Measurements from ENCODE around the gene DGAT2.
"Not testable (repeated sequence)": the region's sequence is repeated elsewhere in the genome, so short reads cannot be mapped to it uniquely, and the experiment has no call there.

Gene DGAT2

DNA sequence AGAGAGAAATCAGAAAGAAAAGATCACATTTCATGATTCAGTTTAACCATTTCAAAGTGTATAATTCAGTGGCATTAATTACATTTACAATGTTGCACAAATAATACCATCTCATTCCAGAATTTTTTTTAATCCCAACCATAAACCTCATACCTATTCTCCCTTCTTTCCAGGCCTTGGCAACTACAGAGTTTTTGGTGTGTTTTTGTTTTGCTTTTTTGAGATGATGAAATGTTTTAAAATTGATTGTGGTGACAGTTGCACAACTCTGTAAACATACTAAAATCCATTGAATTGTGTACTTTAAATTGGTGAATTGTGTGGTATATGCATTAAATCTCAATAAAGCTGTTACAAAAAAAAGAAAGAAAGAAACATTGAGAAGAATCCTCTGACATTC lies 13.6 kb upstream of the DGAT2 start:
- not testable (repeated sequence) for DNase-seq (ENCODE audit: low read depth in 3 of 3, low spot score in 1 of 3)

GRCh38 chr11:75757651-75758050 lies 10.9 kb upstream of the DGAT2 start:
- no peak for DNase-seq (ENCODE audit: low read depth in 3 of 3, low spot score in 1 of 3)

GRCh38 chr11:75759832-75760231 lies 8.7 kb upstream of the DGAT2 start:
- DNase-seq (ENCODE audit: low read depth in 3 of 3, low spot score in 1 of 3): no peak

DNA sequence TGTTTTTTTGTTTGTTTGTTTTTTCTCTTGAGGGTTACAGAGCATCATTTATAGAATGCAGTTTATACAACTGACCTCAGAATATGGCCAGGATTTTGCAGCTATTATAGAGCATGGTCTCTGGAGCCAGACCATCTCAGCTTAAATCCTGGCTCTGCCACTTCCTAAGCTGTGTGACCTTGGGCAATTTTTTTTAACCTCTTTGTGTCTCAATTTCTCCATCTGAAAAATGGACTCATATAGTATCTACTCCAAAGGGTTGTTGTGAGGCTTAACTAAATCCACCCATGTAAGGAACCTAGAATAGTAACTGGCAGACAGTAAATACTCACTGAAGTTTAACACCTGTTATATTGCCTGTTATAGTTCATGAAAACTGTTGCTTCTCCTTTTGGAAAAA lies 8.3 kb upstream of the DGAT2 start:
- no peak for DNase-seq (ENCODE audit: low read depth in 3 of 3, low spot score in 1 of 3)

DNA sequence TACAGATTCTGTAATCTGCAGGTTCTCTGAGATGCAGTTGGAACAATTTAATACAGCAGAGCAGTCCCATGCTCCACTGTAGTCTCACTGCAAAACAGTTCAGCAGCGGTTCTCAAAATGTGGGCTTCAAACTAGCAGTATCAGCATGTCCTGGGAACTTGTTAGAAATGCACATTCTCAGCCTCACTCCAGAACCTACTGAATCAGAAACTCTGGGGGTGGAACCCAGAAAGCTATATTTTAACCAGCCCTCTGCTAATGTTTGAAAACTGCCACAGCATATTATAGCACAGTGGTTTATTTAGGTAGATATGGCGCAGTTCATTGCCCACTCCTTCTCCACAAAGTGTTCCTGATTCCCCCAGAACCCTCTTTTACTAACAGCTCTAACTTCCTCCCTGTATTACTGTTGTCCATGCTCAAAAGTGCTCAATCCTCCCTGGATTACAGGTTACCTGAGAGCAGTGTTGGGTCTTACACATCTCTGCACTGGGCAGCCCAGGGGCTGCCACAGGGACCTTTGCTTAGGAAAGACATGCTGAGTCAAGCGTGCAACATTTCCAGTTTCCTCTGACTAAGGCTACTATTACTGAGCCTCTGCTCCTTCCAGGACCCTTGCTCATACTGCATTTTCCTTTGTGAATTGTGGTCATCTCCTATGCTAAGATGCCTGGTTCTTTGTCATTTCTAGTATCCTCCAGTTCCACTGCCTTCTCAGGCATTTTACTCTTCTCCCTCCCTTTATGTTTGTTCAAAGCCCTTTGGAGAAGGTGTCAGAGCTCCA lies 7.7 kb upstream of the DGAT2 start:
- no peak for DNase-seq (ENCODE audit: low read depth in 3 of 3, low spot score in 1 of 3)

GRCh38 chr11:75762158-75762557 lies 6.4 kb upstream of the DGAT2 start:
- DNase-seq (ENCODE audit: low read depth in 3 of 3, low spot score in 1 of 3): no peak

- no peak for DNase-seq (ENCODE audit: low read depth in 3 of 3, low spot score in 1 of 3)
Observed at GRCh38 chr11:75762885-75763284, 5.7 kb upstream of the DGAT2 start.

DNA sequence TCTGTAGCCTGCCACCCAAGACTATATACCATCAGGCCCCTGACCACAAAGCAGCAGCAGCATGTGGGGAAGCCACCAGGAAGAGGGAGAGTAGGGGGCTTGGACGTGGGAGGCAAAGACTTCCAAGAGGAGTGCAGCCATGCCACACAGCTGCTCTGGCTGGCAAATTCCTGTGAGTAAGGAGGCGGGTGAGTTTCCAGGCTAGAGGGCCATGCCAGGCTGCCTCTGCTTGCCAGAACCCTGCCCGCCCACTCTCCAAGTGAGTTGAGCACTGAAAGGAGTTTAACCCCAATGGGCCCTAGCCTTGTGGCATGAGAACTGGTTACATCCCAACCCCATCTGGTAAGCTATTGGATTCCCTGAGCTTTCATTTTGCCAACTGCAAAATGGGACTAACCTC lies 4.7 kb upstream of the DGAT2 start:
- no peak for DNase-seq (ENCODE audit: low read depth in 3 of 3, low spot score in 1 of 3)

DNA sequence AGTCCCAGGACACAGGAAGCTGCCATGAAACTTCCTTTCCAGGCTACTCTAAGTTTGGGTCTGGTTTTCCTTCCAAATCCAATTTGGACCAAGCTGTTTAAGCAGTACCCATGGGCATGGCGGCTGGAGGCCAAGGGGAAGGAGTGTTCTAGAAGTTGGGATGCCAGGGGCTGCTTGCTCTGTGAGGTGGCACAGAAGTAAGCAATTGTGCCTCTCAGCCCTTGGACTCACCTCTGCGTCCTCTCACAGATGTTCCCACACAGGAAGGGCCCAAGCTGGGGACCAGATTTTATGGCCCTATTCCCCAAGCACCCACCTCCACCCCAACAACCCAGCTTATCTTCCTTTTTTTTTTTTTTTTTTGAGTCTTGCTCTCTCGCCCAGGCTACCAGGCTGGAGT lies 3.5 kb upstream of the DGAT2 start:
- DNase-seq (ENCODE audit: low read depth in 3 of 3, low spot score in 1 of 3): no peak

GRCh38 chr11:75766443-75767227 lies 1.9 kb upstream of the DGAT2 start:
- DNase-seq (ENCODE audit: low read depth in 3 of 3, low spot score in 1 of 3): no peak

- DNase-seq (ENCODE audit: low read depth in 3 of 3, low spot score in 1 of 3): no peak
Observed at GRCh38 chr11:75767228-75767572, 1.4 kb upstream of the DGAT2 start.

- DNase-seq (ENCODE audit: low read depth in 3 of 3, low spot score in 1 of 3): no peak
Observed at GRCh38 chr11:75767793-75768111, 826 bp upstream of the DGAT2 start.

DNA sequence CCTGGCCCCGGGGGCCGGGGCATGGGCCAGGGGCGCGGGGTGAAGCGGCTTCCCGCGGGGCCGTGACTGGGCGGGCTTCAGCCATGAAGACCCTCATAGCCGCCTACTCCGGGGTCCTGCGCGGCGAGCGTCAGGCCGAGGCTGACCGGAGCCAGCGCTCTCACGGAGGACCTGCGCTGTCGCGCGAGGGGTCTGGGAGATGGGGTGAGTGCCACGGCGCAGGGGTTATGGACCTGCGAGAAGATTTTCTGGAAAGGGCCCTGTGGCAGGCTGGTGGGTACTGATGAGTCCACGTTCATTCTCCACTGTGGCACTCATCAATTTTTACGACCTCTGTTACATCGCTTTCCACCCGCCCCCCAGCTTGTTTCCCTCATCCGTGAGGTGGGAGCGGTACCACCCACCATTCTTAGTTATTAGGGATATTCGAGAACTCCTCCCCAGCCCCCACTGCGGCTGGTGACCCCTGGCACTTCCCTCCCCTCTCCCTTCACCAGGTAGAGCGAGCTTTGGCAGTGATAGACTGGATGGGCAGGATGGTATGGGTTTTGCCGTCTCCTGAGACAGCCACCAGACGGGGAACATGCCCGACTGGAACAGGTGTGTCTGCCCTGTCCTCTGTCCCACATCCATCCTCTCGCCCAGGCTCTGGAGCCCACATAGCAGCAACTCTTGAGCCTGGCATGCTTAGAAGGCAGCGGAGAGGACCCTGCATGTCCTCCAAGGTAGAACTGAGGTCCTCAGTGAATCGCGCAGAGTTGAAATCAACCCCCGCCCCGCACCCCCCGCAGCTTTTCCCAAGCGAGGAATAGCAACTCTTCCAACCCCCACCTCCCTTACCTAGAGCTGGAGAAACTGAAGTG lies 562 bp downstream of the DGAT2 start:
- DNase-seq (ENCODE audit: low read depth in 3 of 3, low spot score in 1 of 3): peak in 1 of 3 donors; percentile 4

DNA sequence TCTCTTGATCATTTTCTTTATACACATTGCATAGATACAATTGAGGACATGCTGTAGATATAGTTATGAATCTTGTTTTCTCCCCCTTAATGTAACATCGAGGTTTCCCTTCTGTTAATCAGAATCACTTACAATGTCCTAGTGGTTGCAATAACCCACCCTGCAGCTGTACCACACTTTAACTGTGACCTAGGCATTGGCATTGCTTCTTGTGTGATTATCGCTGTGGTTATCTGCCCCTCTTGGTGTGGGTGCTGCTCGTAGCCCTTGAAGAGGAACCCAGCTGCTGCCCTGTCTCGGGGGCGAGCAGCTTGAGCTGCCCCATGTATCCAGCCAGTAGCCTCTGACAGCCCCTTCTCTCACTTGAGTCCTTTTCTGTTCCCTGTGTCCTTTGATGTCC lies 1.5 kb downstream of the DGAT2 start:
- DNase-seq (ENCODE audit: low read depth in 3 of 3, low spot score in 1 of 3): no peak

- DNase-seq (ENCODE audit: low read depth in 3 of 3, low spot score in 1 of 3): no peak
Observed at GRCh38 chr11:75771646-75772410, 3.2 kb downstream of the DGAT2 start.

- DNase-seq (ENCODE audit: low read depth in 3 of 3, low spot score in 1 of 3): no peak
Observed at GRCh38 chr11:75773595-75774353, 5.2 kb downstream of the DGAT2 start.

DNA sequence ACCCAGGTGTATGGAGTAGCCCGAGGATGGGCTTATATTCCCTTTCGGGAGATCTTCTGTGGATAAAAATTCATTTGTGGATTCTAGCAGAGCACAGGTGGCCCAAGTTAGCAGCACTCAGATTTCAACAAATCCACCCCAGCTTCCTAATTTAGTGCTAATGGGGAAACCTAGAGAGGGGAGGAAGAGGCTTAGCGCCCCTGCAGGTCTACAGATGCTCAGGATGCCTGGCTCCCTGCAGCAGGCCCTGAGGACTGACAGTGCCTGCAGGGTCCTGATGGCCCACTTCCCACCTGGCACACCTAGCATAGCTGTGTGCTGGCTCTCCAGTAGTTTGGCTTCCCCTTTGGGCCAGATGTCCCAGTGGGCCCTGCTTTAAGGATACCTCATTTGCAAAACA lies 6.5 kb downstream of the DGAT2 start:
- DNase-seq (ENCODE audit: low read depth in 3 of 3, low spot score in 1 of 3): no peak

DNA sequence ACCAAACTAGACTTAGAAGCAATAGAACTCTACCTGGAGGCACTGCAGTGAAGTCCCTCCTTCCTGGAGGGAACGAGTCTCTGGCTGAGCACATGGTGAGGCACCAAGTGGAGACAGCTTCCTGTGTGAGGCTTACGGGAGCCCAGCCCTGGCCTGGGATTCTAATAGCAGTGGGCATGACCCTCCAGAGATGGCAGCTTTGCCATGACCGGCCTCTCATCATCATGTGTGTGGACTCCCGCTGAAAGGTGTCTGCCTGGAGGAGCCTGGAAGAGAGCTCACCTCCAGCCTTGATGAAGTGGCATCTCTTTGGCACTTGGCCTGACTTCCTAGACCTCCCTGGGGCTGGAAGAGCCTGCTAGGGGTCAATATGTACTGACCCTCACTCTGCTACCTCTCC lies 8.0 kb downstream of the DGAT2 start:
- DNase-seq (ENCODE audit: low read depth in 3 of 3, low spot score in 1 of 3): no peak

DNA sequence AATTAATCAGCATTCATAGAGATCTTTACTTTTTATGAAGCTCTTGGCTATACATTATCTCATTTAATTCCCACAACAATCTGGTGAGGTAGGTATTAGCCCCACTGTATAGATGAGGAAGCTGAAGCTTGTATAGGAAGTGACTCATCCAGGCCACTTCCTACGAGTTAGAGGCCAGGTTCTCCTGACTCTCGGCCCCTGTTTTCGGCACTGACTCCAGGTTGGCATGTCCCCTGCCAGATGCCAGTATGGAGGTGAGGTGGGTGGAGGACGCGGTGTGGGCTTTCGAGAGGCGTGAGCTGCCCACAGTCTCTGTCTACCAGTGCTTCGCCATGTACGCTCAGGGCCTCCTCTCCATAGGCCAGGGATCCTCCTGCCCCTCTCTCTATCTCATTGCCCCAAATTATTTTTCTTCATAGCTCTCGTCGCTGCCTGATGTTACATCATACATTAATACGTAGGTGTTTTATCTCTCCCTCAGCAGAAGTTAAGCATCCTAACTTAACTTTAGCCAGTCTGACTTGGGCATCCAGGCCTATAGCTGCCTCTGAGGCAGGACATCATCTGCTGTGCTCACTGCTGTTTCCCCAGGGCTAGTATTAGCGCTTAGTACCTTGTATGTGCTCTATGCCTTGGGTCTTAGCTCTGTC lies 9.0 kb downstream of the DGAT2 start:
- DNase-seq (ENCODE audit: low read depth in 3 of 3, low spot score in 1 of 3): no peak

- no peak for DNase-seq (ENCODE audit: low read depth in 3 of 3, low spot score in 1 of 3)
Observed at GRCh38 chr11:75778962-75779361, 10.4 kb downstream of the DGAT2 start.

All from stimulated activated CD4-positive, alpha-beta T cell treated with anti-CD3 and anti-CD28 coated beads, TNF-alpha, amount 100 ng/mL, for 1 hour (primary cell).